GM23338 (cell line): ENCODE measurements around the gene TBK1.

Source experiments
- CREB1 ChIP-seq: fragments of 250-450 bp; sonication (Bioruptor Pico); IDR thresholded peaks from 2 replicates; pipeline ENCODE4 v1.5.0; 2020; ENCODE audit warnings: low read depth, mild to moderate bottlenecking, moderate library complexity
- EZH2 ChIP-seq: fragments of 200-600 bp; sonication (generic); IDR thresholded peaks from one replicate; pipeline ENCODE4 v1.8.0; 2017; ENCODE audit warnings: antibody characterized with exemption, mild to moderate bottlenecking, low read depth; ENCODE audit not compliant: unreplicated experiment
- EZH2phosphoT487 ChIP-seq: fragments of 200-600 bp; sonication (generic); IDR thresholded peaks from one replicate; pipeline ENCODE4 v1.8.1; 2018; ENCODE audit warnings: antibody characterized with exemption; ENCODE audit not compliant: unreplicated experiment
- JUNB ChIP-seq: IDR thresholded peaks from one replicate; pipeline ENCODE4 v1.6.1; 2016; ENCODE audit warnings: antibody characterized with exemption; ENCODE audit not compliant: unreplicated experiment
- NANOG ChIP-seq: IDR thresholded peaks from 2 replicates; pipeline ENCODE4 v1.6.1; 2016; ENCODE audit warnings: antibody characterized with exemption, borderline replicate concordance
- POLR2AphosphoS5 ChIP-seq: IDR thresholded peaks from 2 replicates; pipeline ENCODE4 v1.6.1; 2016; ENCODE audit warnings: antibody characterized with exemption, low read depth
- STAT1 ChIP-seq: IDR thresholded peaks from one replicate; pipeline ENCODE4 v1.6.1; 2016; ENCODE audit warnings: antibody characterized with exemption; ENCODE audit not compliant: unreplicated experiment
- TF ChIP-seq, protein P1 (sequence below), 2 experiments: fragments of 200-600 bp in 1 of 2; sonication (generic) in 1 of 2; conservative IDR thresholded peaks; 2 replicates each; pipeline versions ENCODE4 v1.5.1 to v1.6.1; 2016 to 2017; ENCODE audit warnings: antibody characterized with exemption in 2 of 2, low read depth in 2 of 2, mild to moderate bottlenecking in 2 of 2, moderate library complexity in 1 of 2
- TF ChIP-seq, protein P2 (sequence below): IDR thresholded peaks from one replicate; pipeline ENCODE4 v1.6.1; 2018; ENCODE audit warnings: antibody characterized with exemption; ENCODE audit not compliant: unreplicated experiment
- TF ChIP-seq, protein P3 (sequence below): IDR thresholded peaks from 2 replicates; pipeline ENCODE4 v1.6.1; 2016; ENCODE audit warnings: antibody characterized with exemption
- TF ChIP-seq, protein P4 (sequence below): fragments of 250-450 bp; sonication (Bioruptor Pico); IDR thresholded peaks from 2 replicates; pipeline ENCODE4 v1.5.0; 2020; ENCODE audit warnings: mild to moderate bottlenecking, moderate library complexity

DNA sequence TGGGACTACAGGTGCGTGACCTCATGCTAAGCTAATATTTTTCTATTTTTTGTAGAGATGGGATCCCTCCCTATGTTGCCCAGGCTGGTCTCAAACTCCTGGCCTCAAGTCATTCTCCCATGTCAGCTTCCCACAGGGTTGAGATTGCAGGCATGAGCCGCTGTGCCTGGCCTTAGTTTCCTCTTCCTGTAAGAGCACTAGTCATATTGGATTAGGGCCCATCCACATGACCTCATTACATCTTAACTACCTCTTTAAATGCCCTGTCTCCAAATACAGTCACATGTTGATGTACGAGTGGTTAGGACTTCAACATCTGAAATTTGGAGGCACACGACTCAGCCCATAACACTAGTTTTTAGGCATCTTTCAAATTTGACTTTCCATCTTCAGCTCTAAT, 86.2 kb downstream of the TBK1 start:
- TF ChIP-seq, protein P1, sequence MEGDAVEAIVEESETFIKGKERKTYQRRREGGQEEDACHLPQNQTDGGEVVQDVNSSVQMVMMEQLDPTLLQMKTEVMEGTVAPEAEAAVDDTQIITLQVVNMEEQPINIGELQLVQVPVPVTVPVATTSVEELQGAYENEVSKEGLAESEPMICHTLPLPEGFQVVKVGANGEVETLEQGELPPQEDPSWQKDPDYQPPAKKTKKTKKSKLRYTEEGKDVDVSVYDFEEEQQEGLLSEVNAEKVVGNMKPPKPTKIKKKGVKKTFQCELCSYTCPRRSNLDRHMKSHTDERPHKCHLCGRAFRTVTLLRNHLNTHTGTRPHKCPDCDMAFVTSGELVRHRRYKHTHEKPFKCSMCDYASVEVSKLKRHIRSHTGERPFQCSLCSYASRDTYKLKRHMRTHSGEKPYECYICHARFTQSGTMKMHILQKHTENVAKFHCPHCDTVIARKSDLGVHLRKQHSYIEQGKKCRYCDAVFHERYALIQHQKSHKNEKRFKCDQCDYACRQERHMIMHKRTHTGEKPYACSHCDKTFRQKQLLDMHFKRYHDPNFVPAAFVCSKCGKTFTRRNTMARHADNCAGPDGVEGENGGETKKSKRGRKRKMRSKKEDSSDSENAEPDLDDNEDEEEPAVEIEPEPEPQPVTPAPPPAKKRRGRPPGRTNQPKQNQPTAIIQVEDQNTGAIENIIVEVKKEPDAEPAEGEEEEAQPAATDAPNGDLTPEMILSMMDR (conservative IDR thresholded peaks at IDR 0.05; ENCODE audit: low read depth in 2 of 2) = no peak
- no peak for TF ChIP-seq EZH2
- TF ChIP-seq CREB1 (CRISPR knock-in tag) = no peak
- TF ChIP-seq, protein P2, sequence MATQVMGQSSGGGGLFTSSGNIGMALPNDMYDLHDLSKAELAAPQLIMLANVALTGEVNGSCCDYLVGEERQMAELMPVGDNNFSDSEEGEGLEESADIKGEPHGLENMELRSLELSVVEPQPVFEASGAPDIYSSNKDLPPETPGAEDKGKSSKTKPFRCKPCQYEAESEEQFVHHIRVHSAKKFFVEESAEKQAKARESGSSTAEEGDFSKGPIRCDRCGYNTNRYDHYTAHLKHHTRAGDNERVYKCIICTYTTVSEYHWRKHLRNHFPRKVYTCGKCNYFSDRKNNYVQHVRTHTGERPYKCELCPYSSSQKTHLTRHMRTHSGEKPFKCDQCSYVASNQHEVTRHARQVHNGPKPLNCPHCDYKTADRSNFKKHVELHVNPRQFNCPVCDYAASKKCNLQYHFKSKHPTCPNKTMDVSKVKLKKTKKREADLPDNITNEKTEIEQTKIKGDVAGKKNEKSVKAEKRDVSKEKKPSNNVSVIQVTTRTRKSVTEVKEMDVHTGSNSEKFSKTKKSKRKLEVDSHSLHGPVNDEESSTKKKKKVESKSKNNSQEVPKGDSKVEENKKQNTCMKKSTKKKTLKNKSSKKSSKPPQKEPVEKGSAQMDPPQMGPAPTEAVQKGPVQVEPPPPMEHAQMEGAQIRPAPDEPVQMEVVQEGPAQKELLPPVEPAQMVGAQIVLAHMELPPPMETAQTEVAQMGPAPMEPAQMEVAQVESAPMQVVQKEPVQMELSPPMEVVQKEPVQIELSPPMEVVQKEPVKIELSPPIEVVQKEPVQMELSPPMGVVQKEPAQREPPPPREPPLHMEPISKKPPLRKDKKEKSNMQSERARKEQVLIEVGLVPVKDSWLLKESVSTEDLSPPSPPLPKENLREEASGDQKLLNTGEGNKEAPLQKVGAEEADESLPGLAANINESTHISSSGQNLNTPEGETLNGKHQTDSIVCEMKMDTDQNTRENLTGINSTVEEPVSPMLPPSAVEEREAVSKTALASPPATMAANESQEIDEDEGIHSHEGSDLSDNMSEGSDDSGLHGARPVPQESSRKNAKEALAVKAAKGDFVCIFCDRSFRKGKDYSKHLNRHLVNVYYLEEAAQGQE = no peak
- no peak for TF ChIP-seq EZH2phosphoT487
- no peak for TF ChIP-seq POLR2AphosphoS5
- TF ChIP-seq, protein P3, sequence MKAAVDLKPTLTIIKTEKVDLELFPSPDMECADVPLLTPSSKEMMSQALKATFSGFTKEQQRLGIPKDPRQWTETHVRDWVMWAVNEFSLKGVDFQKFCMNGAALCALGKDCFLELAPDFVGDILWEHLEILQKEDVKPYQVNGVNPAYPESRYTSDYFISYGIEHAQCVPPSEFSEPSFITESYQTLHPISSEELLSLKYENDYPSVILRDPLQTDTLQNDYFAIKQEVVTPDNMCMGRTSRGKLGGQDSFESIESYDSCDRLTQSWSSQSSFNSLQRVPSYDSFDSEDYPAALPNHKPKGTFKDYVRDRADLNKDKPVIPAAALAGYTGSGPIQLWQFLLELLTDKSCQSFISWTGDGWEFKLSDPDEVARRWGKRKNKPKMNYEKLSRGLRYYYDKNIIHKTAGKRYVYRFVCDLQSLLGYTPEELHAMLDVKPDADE = no peak
- TF ChIP-seq, protein P4, sequence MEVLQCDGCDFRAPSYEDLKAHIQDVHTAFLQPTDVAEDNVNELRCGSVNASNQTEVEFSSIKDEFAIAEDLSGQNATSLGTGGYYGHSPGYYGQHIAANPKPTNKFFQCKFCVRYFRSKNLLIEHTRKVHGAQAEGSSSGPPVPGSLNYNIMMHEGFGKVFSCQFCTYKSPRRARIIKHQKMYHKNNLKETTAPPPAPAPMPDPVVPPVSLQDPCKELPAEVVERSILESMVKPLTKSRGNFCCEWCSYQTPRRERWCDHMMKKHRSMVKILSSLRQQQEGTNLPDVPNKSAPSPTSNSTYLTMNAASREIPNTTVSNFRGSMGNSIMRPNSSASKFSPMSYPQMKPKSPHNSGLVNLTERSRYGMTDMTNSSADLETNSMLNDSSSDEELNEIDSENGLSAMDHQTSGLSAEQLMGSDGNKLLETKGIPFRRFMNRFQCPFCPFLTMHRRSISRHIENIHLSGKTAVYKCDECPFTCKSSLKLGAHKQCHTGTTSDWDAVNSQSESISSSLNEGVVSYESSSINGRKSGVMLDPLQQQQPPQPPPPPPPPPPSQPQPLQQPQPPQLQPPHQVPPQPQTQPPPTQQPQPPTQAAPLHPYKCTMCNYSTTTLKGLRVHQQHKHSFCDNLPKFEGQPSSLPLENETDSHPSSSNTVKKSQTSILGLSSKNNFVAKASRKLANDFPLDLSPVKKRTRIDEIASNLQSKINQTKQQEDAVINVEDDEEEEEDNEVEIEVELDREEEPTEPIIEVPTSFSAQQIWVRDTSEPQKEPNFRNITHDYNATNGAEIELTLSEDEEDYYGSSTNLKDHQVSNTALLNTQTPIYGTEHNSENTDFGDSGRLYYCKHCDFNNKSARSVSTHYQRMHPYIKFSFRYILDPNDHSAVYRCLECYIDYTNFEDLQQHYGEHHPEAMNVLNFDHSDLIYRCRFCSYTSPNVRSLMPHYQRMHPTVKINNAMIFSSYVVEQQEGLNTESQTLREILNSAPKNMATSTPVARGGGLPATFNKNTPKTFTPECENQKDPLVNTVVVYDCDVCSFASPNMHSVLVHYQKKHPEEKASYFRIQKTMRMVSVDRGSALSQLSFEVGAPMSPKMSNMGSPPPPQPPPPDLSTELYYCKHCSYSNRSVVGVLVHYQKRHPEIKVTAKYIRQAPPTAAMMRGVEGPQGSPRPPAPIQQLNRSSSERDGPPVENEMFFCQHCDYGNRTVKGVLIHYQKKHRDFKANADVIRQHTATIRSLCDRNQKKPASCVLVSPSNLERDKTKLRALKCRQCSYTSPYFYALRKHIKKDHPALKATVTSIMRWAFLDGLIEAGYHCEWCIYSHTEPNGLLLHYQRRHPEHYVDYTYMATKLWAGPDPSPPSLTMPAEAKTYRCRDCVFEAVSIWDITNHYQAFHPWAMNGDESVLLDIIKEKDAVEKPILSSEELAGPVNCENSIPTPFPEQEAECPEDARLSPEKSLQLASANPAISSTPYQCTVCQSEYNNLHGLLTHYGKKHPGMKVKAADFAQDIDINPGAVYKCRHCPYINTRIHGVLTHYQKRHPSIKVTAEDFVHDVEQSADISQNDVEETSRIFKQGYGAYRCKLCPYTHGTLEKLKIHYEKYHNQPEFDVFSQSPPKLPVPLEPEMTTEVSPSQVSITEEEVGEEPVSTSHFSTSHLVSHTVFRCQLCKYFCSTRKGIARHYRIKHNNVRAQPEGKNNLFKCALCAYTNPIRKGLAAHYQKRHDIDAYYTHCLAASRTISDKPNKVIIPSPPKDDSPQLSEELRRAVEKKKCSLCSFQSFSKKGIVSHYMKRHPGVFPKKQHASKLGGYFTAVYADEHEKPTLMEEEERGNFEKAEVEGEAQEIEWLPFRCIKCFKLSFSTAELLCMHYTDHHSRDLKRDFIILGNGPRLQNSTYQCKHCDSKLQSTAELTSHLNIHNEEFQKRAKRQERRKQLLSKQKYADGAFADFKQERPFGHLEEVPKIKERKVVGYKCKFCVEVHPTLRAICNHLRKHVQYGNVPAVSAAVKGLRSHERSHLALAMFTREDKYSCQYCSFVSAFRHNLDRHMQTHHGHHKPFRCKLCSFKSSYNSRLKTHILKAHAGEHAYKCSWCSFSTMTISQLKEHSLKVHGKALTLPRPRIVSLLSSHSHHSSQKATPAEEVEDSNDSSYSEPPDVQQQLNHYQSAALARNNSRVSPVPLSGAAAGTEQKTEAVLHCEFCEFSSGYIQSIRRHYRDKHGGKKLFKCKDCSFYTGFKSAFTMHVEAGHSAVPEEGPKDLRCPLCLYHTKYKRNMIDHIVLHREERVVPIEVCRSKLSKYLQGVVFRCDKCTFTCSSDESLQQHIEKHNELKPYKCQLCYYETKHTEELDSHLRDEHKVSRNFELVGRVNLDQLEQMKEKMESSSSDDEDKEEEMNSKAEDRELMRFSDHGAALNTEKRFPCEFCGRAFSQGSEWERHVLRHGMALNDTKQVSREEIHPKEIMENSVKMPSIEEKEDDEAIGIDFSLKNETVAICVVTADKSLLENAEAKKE (CRISPR knock-in tag) = no peak
- no peak for TF ChIP-seq STAT1
- TF ChIP-seq JUNB = no peak
- TF ChIP-seq NANOG = no peak
